GM12865 (cell line): ENCODE results near the gene CACNA2D1.

Experiments
- DNase-seq: peaks from one replicate; pipeline ENCODE4 v3.0.0; 2010; ENCODE audit warnings: low read depth
- H3K4me3 ChIP-seq: 2 replicates; pipeline ENCODE4 v1.5.1; 2011; ENCODE audit warnings: mild to moderate bottlenecking, low read depth, low read length, control low read depth
- TF ChIP-seq, protein P1 (sequence below): IDR thresholded peaks from 2 replicates; pipeline ENCODE4 v1.5.1; 2011; ENCODE audit warnings: low read length, control low read depth, low read depth, inconsistent platforms; ENCODE audit not compliant: insufficient read depth; ENCODE audit errors: missing control alignments

The CACNA2D1 gene

DNA sequence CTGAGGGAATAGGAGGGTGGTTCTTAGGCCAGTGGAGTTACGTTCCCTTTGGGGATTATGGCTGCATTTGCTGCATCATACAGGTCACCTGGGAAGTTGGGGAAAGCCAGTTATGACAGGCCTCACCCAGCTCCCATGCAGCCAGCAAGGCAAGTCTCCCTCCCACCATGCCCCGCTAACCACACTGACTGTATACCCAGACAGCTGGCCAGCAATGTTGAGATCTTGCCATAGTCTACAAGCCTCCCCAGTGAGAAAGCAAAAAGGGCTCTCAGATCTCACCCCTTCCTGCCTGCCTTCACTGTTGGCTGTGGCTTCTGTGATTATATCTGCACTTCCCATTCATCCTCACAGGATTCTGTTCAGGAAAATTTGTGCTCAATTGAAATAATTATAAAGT, 540.5 kb downstream of the CACNA2D1 start:
- TF ChIP-seq, protein P1, sequence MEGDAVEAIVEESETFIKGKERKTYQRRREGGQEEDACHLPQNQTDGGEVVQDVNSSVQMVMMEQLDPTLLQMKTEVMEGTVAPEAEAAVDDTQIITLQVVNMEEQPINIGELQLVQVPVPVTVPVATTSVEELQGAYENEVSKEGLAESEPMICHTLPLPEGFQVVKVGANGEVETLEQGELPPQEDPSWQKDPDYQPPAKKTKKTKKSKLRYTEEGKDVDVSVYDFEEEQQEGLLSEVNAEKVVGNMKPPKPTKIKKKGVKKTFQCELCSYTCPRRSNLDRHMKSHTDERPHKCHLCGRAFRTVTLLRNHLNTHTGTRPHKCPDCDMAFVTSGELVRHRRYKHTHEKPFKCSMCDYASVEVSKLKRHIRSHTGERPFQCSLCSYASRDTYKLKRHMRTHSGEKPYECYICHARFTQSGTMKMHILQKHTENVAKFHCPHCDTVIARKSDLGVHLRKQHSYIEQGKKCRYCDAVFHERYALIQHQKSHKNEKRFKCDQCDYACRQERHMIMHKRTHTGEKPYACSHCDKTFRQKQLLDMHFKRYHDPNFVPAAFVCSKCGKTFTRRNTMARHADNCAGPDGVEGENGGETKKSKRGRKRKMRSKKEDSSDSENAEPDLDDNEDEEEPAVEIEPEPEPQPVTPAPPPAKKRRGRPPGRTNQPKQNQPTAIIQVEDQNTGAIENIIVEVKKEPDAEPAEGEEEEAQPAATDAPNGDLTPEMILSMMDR: no peak
- H3K4me3 ChIP-seq: no peak overlapping the region
- DNase-seq: peak; percentile 49

DNA sequence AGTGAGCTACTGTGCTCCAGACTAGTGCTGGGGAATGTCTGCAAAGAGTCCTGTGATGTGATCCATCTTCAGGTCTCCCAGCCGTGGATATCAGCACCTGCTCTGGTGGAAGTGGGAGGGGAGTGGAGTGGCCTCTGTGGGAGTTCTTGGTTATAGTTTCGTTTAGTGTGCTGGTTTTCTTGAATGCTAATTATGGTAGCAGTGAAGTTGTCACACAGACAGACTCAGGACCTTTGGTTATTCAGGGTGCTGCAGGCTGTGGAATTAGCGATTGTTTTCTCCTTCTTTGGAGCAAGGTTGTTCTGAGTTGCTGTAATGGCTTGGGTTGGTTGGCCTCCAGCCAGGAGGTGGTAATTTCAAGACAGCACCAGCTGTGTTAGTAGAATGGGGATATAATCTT, 541.0 kb downstream of the CACNA2D1 start:
- DNase-seq: peak; percentile 40
- no peak overlapping the region for H3K4me3 ChIP-seq
- TF ChIP-seq, protein P1: no peak
